WERI-Rb-1 (cell line): ENCODE results near the gene CRYBG1.

ENCODE experiments used
- DNase-seq: peaks from one replicate; pipeline ENCODE4 v3.0.0-alpha.2; 2020
- H3K27ac ChIP-seq: fragments of 250-450 bp; sonication (Bioruptor Pico); 2 replicates; pipeline ENCODE4 v1.5.1; 2020; ENCODE audit warnings: mild to moderate bottlenecking, moderate library complexity
- H3K27me3 ChIP-seq: fragments of 250-450 bp; sonication (Bioruptor Pico); 2 replicates; pipeline ENCODE4 v1.5.1; 2021; ENCODE audit warnings: mild to moderate bottlenecking, low read depth, moderate library complexity; ENCODE audit not compliant: insufficient read depth, severe bottlenecking
- H3K36me3 ChIP-seq: fragments of 250-450 bp; sonication (Bioruptor Pico); 2 replicates; pipeline ENCODE4 v1.5.1; 2020; ENCODE audit warnings: mild to moderate bottlenecking, moderate library complexity
- H3K4me3 ChIP-seq: 2 replicates; pipeline ENCODE4 v1.5.1; 2011; ENCODE audit warnings: low read depth, mild to moderate bottlenecking, control low read depth, low read length
- H3K9me3 ChIP-seq: fragments of 250-450 bp; sonication (Bioruptor Pico); 2 replicates; pipeline ENCODE4 v1.5.1; 2021; ENCODE audit warnings: mild to moderate bottlenecking, moderate library complexity; ENCODE audit not compliant: severe bottlenecking
- CTCF ChIP-seq: IDR thresholded peaks from 2 replicates; pipeline ENCODE4 v1.5.1; 2011; ENCODE audit warnings: low read depth, mild to moderate bottlenecking, control low read depth, inconsistent platforms, low read length

Gene CRYBG1

GRCh38 chr6:106527117-106527516 is 166.6 kb downstream of the CRYBG1 start:
- H3K27me3 ChIP-seq: no peaks in the 10 kb centered on the region

GRCh38 chr6:106527979-106528378 is 167.5 kb downstream of the CRYBG1 start:
- H3K27ac ChIP-seq: no peak overlapping the region
- no peaks in the 10 kb centered on the region for H3K36me3 ChIP-seq

More at GRCh38 chr6:106527117-106527516, 166.6 kb downstream of the CRYBG1 start:
- DNase-seq: no peak
- H3K36me3 ChIP-seq: no peaks in the 10 kb centered on the region
- no peak for TF ChIP-seq CTCF
- H3K9me3 ChIP-seq: no peaks in the 10 kb centered on the region
- H3K4me3 ChIP-seq: no peak overlapping the region
- no peak overlapping the region for H3K27ac ChIP-seq

GRCh38 chr6:106528521-106528920 is 168.0 kb downstream of the CRYBG1 start:
- H3K9me3 ChIP-seq: no peaks in the 10 kb centered on the region
- no peaks in the 10 kb centered on the region for H3K36me3 ChIP-seq
- H3K27ac ChIP-seq: no peak overlapping the region
- H3K4me3 ChIP-seq: no peak overlapping the region
- no peak for TF ChIP-seq CTCF
- H3K27me3 ChIP-seq: no peaks in the 10 kb centered on the region
- no peak for DNase-seq

More at GRCh38 chr6:106527979-106528378, 167.5 kb downstream of the CRYBG1 start:
- no peak overlapping the region for H3K4me3 ChIP-seq
- H3K27me3 ChIP-seq: no peaks in the 10 kb centered on the region
- no peaks in the 10 kb centered on the region for H3K9me3 ChIP-seq
- TF ChIP-seq CTCF: no peak
- DNase-seq: no peak

GRCh38 chr6:106529438-106529837 is 168.9 kb downstream of the CRYBG1 start:
- TF ChIP-seq CTCF: no peak
- H3K27ac ChIP-seq: no peak overlapping the region

GRCh38 chr6:106530026-106530425 is 169.5 kb downstream of the CRYBG1 start:
- no peak for DNase-seq
- no peak overlapping the region for H3K4me3 ChIP-seq
- no peak for TF ChIP-seq CTCF
- H3K27ac ChIP-seq: no peak overlapping the region
- no peaks in the 10 kb centered on the region for H3K36me3 ChIP-seq
- H3K27me3 ChIP-seq: no peaks in the 10 kb centered on the region
- no peaks in the 10 kb centered on the region for H3K9me3 ChIP-seq

More at GRCh38 chr6:106529438-106529837, 168.9 kb downstream of the CRYBG1 start:
- no peak overlapping the region for H3K4me3 ChIP-seq
- H3K36me3 ChIP-seq: no peaks in the 10 kb centered on the region
- H3K9me3 ChIP-seq: no peaks in the 10 kb centered on the region
- H3K27me3 ChIP-seq: no peaks in the 10 kb centered on the region
- no peak for DNase-seq

- Histone ChIP-seq H3K9me3 (no peaks in the 10 kb centered on the region), H3K36me3 (no peaks in the 10 kb centered on the region), H3K27ac (no peak overlapping the region), H3K27me3 (no peaks in the 10 kb centered on the region), H3K4me3 (no peak overlapping the region)
- TF ChIP-seq CTCF: no peak
- no peak for DNase-seq
Measured at GRCh38 chr6:106530502-106530901, 170.0 kb downstream of the CRYBG1 start.
